Neural progenitor cell (in vitro differentiated cells): ENCODE measurements around the gene ACBD6. TPM values are rescaled to one million over a fixed set of nuclear protein-coding genes. Genes with fewer than 3 reads are reported as not detected.

Source experiments
- DNase-seq: peaks from one replicate; pipeline ENCODE4 v3.0.0-alpha.2; 2016; ENCODE audit warnings: low spot score
- H2AFZ ChIP-seq: fragments of 200-600 bp; sonication (generic); replicated peaks from 2 replicates; pipeline ENCODE4 v1.6.1; 2016; ENCODE audit warnings: antibody characterized with exemption
- H3F3A ChIP-seq: fragments of 200-600 bp; sonication (generic); 2 replicates; pipeline ENCODE4 v1.6.1; 2016; ENCODE audit warnings: antibody characterized with exemption, low read depth
- H3K27ac ChIP-seq: fragments of 200-600 bp; sonication (generic); 2 replicates; pipeline ENCODE4 v1.5.1; 2016; ENCODE audit warnings: mild to moderate bottlenecking
- H3K27me3 ChIP-seq: fragments of 200-600 bp; sonication (generic); 2 replicates; pipeline ENCODE4 v1.6.1; 2016; ENCODE audit warnings: mild to moderate bottlenecking, moderate library complexity
- H3K36me3 ChIP-seq: fragments of 200-600 bp; sonication (generic); 2 replicates; pipeline ENCODE4 v1.5.1; 2016
- H3K4me1 ChIP-seq: fragments of 200-600 bp; sonication (generic); 2 replicates; pipeline ENCODE4 v1.6.1; 2016; ENCODE audit warnings: mixed run types
- H3K4me2 ChIP-seq: fragments of 200-600 bp; sonication (generic); 2 replicates; pipeline ENCODE4 v1.6.1; 2016
- H3K4me3 ChIP-seq: fragments of 200-600 bp; sonication (generic); 2 replicates; pipeline ENCODE4 v1.5.1; 2016
- H3K79me2 ChIP-seq: fragments of 200-600 bp; sonication (generic); 2 replicates; pipeline ENCODE4 v1.6.1; 2016; ENCODE audit warnings: low read depth
- H3K9ac ChIP-seq: fragments of 200-600 bp; sonication (generic); 2 replicates; pipeline ENCODE4 v1.6.1; 2016
- H3K9me3 ChIP-seq: fragments of 200-600 bp; sonication (generic); 2 replicates; pipeline ENCODE4 v1.5.1; 2016; ENCODE audit warnings: low read depth
- H4K20me1 ChIP-seq: fragments of 200-600 bp; sonication (generic); 2 replicates; pipeline ENCODE4 v1.6.1; 2016; ENCODE audit warnings: low read depth
- H3K27ac Mint-ChIP-seq: 3 replicates; pipeline ENCODE4 v1.8.0; 2021; ENCODE audit warnings: mixed read lengths
- H3K27me3 Mint-ChIP-seq: 2 replicates; pipeline ENCODE4 v1.8.0; 2022; ENCODE audit warnings: low read depth, mild to moderate bottlenecking, inconsistent platforms, moderate library complexity, mixed read lengths; ENCODE audit not compliant: insufficient read depth
- H3K36me3 Mint-ChIP-seq: 3 replicates; pipeline ENCODE4 v1.8.0; 2021; ENCODE audit warnings: mixed read lengths
- H3K4me1 Mint-ChIP-seq: 3 replicates; pipeline ENCODE4 v1.8.0; 2021; ENCODE audit warnings: mixed read lengths
- H3K4me3 Mint-ChIP-seq: 3 replicates; pipeline ENCODE4 v1.8.0; 2021; ENCODE audit warnings: mild to moderate bottlenecking, moderate library complexity, mixed read lengths
- H3K9me3 Mint-ChIP-seq: 3 replicates; pipeline ENCODE4 v1.8.0; 2020; ENCODE audit warnings: mixed read lengths
- CTCF ChIP-seq: fragments of 200-600 bp; sonication (generic); IDR thresholded peaks from 2 replicates; pipeline ENCODE4 v1.5.1; 2017; ENCODE audit warnings: antibody characterized with exemption, mild to moderate bottlenecking
- EZH2 ChIP-seq: fragments of 200-600 bp; sonication (generic); IDR thresholded peaks from 2 replicates; pipeline ENCODE4 v1.6.1; 2017; ENCODE audit warnings: antibody characterized with exemption, mild to moderate bottlenecking, moderate library complexity
- EZH2phosphoT487 ChIP-seq: fragments of 200-600 bp; sonication (generic); IDR thresholded peaks from 2 replicates; pipeline ENCODE4 v1.6.1; 2017; ENCODE audit warnings: antibody characterized with exemption
- microRNA-seq: library from miRNA; unstranded; fragments of <30 nt; microRNA quantifications from one replicate; pipeline ENCODE4, GENCODE V29; 2016
- small RNA-seq: library from RNA; depleted of rRNA; stranded (forward); fragments of <200 nt; gene quantifications from one replicate; pipeline ENCODE3, GENCODE V24; 2015
- total RNA-seq: library from RNA; depleted of rRNA; stranded (reverse); fragments of >200 nt; gene quantifications from 2 replicates; pipeline ENCODE4 v1.2.3, GENCODE V29; 2015; ENCODE audit warnings: low replicate concordance

ACBD6 gene
- total RNA-seq, 1 donor from 2014 or later, result 36.8 TPM

- Histone ChIP-seq H3F3A (peaks cover 73% of the 10 kb centered on the region), H3K4me1 (peaks cover 53% of the 10 kb centered on the region), H4K20me1 (peaks cover 70% of the 10 kb centered on the region), H3K27ac (no peak overlapping the region), H3K9ac (no peak overlapping the region), H3K4me2 (peak overlapping the region; percentile 24), H2AFZ (no peak overlapping the region), H3K27me3 (peaks cover 80% of the 10 kb centered on the region), H3K9me3 (no peaks in the 10 kb centered on the region), H3K4me3 (no peak overlapping the region), H3K79me2 (no peaks in the 10 kb centered on the region), H3K36me3 (no peaks in the 10 kb centered on the region)
- Mint-ChIP-seq H3K4me3 (peak overlapping the region; percentile 53), H3K36me3 (no peaks in the 10 kb centered on the region), H3K9me3 (no peaks in the 10 kb centered on the region), H3K27ac (no peak overlapping the region), H3K27me3 (peaks cover 85% of the 10 kb centered on the region), H3K4me1 (peaks cover 14% of the 10 kb centered on the region)
- DNase-seq, result peak; percentile 68
- no peak for TF ChIP-seq EZH2
Observed at GRCh38 chr1:180239145-180240096, 263.0 kb downstream of the ACBD6 start.

- DNase-seq, result no peak
- no peaks in the 10 kb centered on the region for H3K36me3 Mint-ChIP-seq
- no peaks in the 10 kb centered on the region for H3K79me2 ChIP-seq
- H3K4me3 Mint-ChIP-seq, result no peak overlapping the region
- H3K9ac ChIP-seq, result no peak overlapping the region
- peaks cover 87% of the 10 kb centered on the region for H3K27me3 ChIP-seq
- H3K4me1 Mint-ChIP-seq, result peaks cover 19% of the 10 kb centered on the region
- no peaks in the 10 kb centered on the region for H3K9me3 Mint-ChIP-seq
- H3K4me1 ChIP-seq, result peaks cover 56% of the 10 kb centered on the region
- no peak overlapping the region for H2AFZ ChIP-seq
- no peaks in the 10 kb centered on the region for H3K9me3 ChIP-seq
- peaks cover 80% of the 10 kb centered on the region for H3F3A ChIP-seq
- H3K4me2 ChIP-seq, result peak overlapping the region; percentile 24
- H3K4me3 ChIP-seq, result no peak overlapping the region
- H3K27me3 Mint-ChIP-seq, result peaks cover 88% of the 10 kb centered on the region
- TF ChIP-seq EZH2 (no peak), CTCF (no peak), EZH2phosphoT487 (no peak)
- no peak overlapping the region for H3K27ac Mint-ChIP-seq
- no peaks in the 10 kb centered on the region for H3K36me3 ChIP-seq
- peaks cover 77% of the 10 kb centered on the region for H4K20me1 ChIP-seq
- H3K27ac ChIP-seq, result no peak overlapping the region
Observed at GRCh38 chr1:180238675-180239074, 263.7 kb downstream of the ACBD6 start.

Small RNAs within 50 kb of the gene (microRNA-seq; reads per million reads assigned to microRNA genes)
- 0.73 reads per million for gene MIR3121

Small RNAs within 50 kb of the gene (small RNA-seq; reads per million reads assigned to genes)
- not detected for gene MIR3121
- gene RF00019, result not detected

Other genes with a start within 250 kb of the ACBD6 start
- gene OVAAL, start 56.4 kb upstream of the ACBD6 start, total RNA-seq, result not detected in 2 replicates
- 54.8 and 75.0 TPM in 2 replicates for gene XPR1, start 129.4 kb upstream of the ACBD6 start, total RNA-seq